Liver (tissue), 3 donors: ENCODE data around the gene XDH.

Experiments
- EGR1 ChIP-seq, 2 donors: IDR thresholded peaks; 2 replicates each; pipeline ENCODE4 v1.6.1; 2016 to 2018; ENCODE audit warnings: antibody characterized with exemption in 2 of 2, low read depth in 2 of 2
- FOXA1 ChIP-seq: IDR thresholded peaks from 2 replicates; pipeline ENCODE4 v1.6.1; 2016; ENCODE audit warnings: antibody characterized with exemption
- HNF4G ChIP-seq: IDR thresholded peaks from 2 replicates; pipeline ENCODE4 v1.6.1; 2016; ENCODE audit warnings: antibody characterized with exemption
- JUND ChIP-seq, 2 donors: IDR thresholded peaks; 2 replicates each; pipeline ENCODE4 v1.6.1; 2016; ENCODE audit warnings: antibody characterized with exemption in 2 of 2
- RAD21 ChIP-seq, 2 donors: IDR thresholded peaks; 2 replicates each; pipeline ENCODE4 v1.6.1; 2016; ENCODE audit warnings: antibody characterized with exemption in 2 of 2, mild to moderate bottlenecking in 2 of 2
- RXRA ChIP-seq, 2 donors: IDR thresholded peaks; 2 replicates each; pipeline ENCODE4 v1.6.1; 2017 to 2018; ENCODE audit warnings: antibody characterized with exemption in 2 of 2, mild to moderate bottlenecking in 1 of 2
- TAF1 ChIP-seq: conservative IDR thresholded peaks from 2 replicates; pipeline ENCODE4 v1.6.1; 2016; ENCODE audit warnings: antibody characterized with exemption, mild to moderate bottlenecking
- TF ChIP-seq, protein P1 (sequence below): fragments of 150-350 bp; IDR thresholded peaks from 2 replicates; pipeline ENCODE4 v1.5.1; 2017; ENCODE audit warnings: improper control_type of control experiment, low read depth, low read length; ENCODE audit not compliant: missing input control
- TF ChIP-seq, protein P2 (sequence below): IDR thresholded peaks from 2 replicates; pipeline ENCODE4 v1.6.1; 2016; ENCODE audit warnings: antibody characterized with exemption, mild to moderate bottlenecking
- TF ChIP-seq, protein P3 (sequence below): IDR thresholded peaks from 2 replicates; pipeline ENCODE4 v1.6.1; 2016; ENCODE audit warnings: antibody characterized with exemption
- TF ChIP-seq, protein P4 (sequence below): IDR thresholded peaks from 2 replicates; pipeline ENCODE4 v1.6.1; 2016; ENCODE audit warnings: antibody characterized with exemption
- donor health status: healthy.
- donor health status: healthy.

DNA sequence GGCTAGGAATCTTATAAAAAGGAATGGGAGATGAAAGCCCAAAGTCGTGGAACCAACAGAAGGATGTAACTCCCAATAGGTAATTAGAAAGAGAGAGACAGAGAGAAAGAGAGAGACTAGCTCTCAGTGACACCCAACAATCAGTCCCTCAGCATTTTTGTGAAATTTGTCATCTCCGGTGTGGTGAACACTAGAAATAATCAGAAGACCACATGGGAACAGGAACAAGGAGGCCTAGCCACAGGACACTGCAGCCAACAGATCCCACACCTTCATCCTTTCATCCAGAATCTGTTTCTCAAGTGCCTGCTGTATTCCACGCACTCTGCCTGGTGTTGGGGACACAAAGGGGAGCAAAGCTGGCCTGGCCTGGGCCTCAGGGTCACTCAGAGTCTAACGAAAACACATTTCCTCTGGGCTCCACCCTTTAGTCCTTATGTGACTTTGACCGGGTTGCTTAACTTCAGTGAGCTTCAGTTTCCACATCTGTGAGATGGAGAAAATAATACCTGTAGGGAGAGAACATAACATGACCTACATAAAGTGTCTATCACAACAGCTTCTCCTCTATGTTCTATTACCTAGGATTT lies 127.5 kb downstream of the XDH start:
- TF ChIP-seq, protein P1, sequence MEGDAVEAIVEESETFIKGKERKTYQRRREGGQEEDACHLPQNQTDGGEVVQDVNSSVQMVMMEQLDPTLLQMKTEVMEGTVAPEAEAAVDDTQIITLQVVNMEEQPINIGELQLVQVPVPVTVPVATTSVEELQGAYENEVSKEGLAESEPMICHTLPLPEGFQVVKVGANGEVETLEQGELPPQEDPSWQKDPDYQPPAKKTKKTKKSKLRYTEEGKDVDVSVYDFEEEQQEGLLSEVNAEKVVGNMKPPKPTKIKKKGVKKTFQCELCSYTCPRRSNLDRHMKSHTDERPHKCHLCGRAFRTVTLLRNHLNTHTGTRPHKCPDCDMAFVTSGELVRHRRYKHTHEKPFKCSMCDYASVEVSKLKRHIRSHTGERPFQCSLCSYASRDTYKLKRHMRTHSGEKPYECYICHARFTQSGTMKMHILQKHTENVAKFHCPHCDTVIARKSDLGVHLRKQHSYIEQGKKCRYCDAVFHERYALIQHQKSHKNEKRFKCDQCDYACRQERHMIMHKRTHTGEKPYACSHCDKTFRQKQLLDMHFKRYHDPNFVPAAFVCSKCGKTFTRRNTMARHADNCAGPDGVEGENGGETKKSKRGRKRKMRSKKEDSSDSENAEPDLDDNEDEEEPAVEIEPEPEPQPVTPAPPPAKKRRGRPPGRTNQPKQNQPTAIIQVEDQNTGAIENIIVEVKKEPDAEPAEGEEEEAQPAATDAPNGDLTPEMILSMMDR: no peak
- TF ChIP-seq JUND (IDR thresholded peaks at IDR 0.05): no peak
- TF ChIP-seq RAD21 (IDR thresholded peaks at IDR 0.05): no peak
- TF ChIP-seq TAF1: no peak
- TF ChIP-seq, protein P2, sequence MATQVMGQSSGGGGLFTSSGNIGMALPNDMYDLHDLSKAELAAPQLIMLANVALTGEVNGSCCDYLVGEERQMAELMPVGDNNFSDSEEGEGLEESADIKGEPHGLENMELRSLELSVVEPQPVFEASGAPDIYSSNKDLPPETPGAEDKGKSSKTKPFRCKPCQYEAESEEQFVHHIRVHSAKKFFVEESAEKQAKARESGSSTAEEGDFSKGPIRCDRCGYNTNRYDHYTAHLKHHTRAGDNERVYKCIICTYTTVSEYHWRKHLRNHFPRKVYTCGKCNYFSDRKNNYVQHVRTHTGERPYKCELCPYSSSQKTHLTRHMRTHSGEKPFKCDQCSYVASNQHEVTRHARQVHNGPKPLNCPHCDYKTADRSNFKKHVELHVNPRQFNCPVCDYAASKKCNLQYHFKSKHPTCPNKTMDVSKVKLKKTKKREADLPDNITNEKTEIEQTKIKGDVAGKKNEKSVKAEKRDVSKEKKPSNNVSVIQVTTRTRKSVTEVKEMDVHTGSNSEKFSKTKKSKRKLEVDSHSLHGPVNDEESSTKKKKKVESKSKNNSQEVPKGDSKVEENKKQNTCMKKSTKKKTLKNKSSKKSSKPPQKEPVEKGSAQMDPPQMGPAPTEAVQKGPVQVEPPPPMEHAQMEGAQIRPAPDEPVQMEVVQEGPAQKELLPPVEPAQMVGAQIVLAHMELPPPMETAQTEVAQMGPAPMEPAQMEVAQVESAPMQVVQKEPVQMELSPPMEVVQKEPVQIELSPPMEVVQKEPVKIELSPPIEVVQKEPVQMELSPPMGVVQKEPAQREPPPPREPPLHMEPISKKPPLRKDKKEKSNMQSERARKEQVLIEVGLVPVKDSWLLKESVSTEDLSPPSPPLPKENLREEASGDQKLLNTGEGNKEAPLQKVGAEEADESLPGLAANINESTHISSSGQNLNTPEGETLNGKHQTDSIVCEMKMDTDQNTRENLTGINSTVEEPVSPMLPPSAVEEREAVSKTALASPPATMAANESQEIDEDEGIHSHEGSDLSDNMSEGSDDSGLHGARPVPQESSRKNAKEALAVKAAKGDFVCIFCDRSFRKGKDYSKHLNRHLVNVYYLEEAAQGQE: no peak
- TF ChIP-seq RXRA (IDR thresholded peaks at IDR 0.05): no peak
- TF ChIP-seq FOXA1: no peak
- TF ChIP-seq, protein P3, sequence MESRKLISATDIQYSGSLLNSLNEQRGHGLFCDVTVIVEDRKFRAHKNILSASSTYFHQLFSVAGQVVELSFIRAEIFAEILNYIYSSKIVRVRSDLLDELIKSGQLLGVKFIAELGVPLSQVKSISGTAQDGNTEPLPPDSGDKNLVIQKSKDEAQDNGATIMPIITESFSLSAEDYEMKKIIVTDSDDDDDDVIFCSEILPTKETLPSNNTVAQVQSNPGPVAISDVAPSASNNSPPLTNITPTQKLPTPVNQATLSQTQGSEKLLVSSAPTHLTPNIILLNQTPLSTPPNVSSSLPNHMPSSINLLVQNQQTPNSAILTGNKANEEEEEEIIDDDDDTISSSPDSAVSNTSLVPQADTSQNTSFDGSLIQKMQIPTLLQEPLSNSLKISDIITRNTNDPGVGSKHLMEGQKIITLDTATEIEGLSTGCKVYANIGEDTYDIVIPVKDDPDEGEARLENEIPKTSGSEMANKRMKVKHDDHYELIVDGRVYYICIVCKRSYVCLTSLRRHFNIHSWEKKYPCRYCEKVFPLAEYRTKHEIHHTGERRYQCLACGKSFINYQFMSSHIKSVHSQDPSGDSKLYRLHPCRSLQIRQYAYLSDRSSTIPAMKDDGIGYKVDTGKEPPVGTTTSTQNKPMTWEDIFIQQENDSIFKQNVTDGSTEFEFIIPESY: no peak
- TF ChIP-seq EGR1 (IDR thresholded peaks at IDR 0.05; ENCODE audit: low read depth in 2 of 2): no peak
- TF ChIP-seq, protein P4, sequence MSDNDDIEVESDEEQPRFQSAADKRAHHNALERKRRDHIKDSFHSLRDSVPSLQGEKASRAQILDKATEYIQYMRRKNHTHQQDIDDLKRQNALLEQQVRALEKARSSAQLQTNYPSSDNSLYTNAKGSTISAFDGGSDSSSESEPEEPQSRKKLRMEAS: no peak
- TF ChIP-seq HNF4G: no peak
